ENCODE measurements around the gene CDH4. TPM values are rescaled to one million over a fixed set of nuclear protein-coding genes. Genes with fewer than 3 reads are reported as not detected.

The CDH4 gene
- total RNA-seq, 1 donor from 2014 or later: 0.23 TPM

DNA sequence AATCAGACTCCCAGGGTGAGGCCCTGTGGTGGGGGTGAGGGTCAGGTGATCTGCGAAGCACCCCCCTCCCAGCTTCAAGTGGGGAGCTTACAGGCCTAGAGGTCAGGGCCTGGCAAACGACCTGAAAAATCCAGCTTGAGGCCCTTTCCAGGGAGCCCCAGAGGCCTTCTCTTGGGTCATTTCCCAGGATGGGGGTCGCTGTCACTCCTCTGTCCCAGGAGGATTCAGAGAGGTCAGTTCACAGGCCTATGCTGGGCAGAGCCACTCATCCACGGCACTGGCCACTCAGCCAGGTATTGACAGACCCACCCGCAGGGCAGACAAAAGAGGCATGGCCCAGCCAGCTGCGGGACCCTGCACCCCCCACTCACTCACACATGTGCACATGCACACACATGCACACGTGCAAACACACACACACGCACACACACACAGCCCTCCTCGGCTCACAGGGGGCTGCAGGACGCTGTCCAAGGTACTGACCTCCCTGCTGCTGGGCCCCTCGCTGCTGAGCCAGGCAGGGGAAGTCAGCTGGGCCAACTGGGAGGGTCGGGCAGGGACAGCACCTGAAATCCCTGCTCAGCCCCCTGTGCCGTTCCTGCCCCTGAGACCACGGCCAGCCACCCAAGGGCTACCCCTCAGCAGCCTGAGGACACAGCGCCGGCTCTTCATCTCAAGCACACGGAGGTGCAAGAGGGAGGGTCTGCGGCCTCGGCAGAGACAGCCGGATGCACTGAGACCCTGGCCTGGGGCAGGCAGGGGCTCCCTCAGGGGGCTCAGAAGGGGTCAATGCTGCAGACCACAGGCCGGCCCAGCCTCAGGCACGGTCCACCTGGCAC is 699.9 kb downstream of the CDH4 start:
- H3K4me1 Mint-ChIP-seq (ENCODE audit: unreplicated experiment): no peaks in the 10 kb centered on the region
- H3K27me3 Mint-ChIP-seq (ENCODE audit: unreplicated experiment): no peaks in the 10 kb centered on the region
- peaks cover 9% of the 10 kb centered on the region for H3K36me3 Mint-ChIP-seq (ENCODE audit: low read depth, unreplicated experiment)
- TF ChIP-seq, protein P1, sequence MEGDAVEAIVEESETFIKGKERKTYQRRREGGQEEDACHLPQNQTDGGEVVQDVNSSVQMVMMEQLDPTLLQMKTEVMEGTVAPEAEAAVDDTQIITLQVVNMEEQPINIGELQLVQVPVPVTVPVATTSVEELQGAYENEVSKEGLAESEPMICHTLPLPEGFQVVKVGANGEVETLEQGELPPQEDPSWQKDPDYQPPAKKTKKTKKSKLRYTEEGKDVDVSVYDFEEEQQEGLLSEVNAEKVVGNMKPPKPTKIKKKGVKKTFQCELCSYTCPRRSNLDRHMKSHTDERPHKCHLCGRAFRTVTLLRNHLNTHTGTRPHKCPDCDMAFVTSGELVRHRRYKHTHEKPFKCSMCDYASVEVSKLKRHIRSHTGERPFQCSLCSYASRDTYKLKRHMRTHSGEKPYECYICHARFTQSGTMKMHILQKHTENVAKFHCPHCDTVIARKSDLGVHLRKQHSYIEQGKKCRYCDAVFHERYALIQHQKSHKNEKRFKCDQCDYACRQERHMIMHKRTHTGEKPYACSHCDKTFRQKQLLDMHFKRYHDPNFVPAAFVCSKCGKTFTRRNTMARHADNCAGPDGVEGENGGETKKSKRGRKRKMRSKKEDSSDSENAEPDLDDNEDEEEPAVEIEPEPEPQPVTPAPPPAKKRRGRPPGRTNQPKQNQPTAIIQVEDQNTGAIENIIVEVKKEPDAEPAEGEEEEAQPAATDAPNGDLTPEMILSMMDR (IDR thresholded peaks at IDR 0.05; ENCODE audit: unreplicated experiment): no peak
- H3K9me3 Mint-ChIP-seq (ENCODE audit: unreplicated experiment): no peaks in the 10 kb centered on the region
- H3K27ac Mint-ChIP-seq (ENCODE audit: unreplicated experiment): no peak overlapping the region
- peak; percentile 79 for DNase-seq (ENCODE audit: low spot score)
- no peak overlapping the region for H3K4me3 Mint-ChIP-seq (ENCODE audit: unreplicated experiment)

DNA sequence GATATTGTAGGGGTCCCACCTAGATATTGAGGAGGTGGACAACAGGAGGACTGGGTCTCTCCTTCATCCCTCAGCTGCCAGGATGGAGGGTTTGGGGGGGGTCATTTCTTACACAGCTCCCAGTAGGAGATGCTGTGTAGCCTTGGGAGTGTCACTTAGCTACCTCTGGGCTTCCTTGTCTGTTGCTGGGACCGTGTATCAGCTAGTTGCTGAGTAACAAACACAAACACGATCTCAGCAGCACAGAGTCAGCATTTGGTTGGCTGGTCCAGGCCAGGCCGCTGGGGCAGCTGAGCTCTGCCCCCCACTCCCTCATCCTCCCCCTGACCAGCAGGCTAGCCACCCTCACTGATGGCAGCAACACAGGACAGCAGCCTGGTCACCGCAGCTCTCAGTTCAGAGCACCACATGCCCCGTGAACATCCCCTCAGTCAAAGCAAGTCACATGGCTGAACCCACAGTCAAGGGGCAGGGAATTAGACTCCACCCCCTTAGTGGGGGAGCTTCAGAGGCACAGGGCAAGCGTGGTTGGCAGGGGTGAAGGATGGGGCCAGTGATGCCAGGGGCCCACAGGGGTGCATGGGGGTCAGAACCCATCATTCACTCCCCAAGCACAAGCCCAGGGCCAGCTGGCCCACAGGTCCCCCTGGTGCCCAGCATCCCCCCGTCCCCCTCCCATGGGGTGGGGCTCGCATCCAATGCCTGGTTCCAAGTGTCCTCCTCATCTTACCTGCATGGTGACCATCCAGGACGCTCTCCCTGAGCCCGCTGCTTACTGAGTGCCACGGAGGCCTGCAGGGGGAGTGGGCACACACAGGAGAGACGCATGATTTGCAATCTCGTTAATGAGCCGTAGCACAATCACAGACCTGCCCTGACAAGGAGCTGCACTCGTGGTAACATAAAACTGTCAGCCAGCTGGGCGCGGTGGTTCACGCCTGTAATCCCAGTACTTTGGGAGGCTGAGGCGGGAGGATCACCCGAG is 701.3 kb downstream of the CDH4 start:
- H3K27me3 Mint-ChIP-seq (ENCODE audit: unreplicated experiment): no peaks in the 10 kb centered on the region
- TF ChIP-seq, protein P1 (IDR thresholded peaks at IDR 0.05; ENCODE audit: unreplicated experiment): no peak
- no peaks in the 10 kb centered on the region for H3K9me3 Mint-ChIP-seq (ENCODE audit: unreplicated experiment)
- H3K36me3 Mint-ChIP-seq (ENCODE audit: low read depth, unreplicated experiment): peaks cover 9% of the 10 kb centered on the region
- no peak overlapping the region for H3K4me3 Mint-ChIP-seq (ENCODE audit: unreplicated experiment)
- H3K27ac Mint-ChIP-seq (ENCODE audit: unreplicated experiment): no peak overlapping the region
- no peaks in the 10 kb centered on the region for H3K4me1 Mint-ChIP-seq (ENCODE audit: unreplicated experiment)
- DNase-seq (ENCODE audit: low spot score): peak; percentile 1

DNA sequence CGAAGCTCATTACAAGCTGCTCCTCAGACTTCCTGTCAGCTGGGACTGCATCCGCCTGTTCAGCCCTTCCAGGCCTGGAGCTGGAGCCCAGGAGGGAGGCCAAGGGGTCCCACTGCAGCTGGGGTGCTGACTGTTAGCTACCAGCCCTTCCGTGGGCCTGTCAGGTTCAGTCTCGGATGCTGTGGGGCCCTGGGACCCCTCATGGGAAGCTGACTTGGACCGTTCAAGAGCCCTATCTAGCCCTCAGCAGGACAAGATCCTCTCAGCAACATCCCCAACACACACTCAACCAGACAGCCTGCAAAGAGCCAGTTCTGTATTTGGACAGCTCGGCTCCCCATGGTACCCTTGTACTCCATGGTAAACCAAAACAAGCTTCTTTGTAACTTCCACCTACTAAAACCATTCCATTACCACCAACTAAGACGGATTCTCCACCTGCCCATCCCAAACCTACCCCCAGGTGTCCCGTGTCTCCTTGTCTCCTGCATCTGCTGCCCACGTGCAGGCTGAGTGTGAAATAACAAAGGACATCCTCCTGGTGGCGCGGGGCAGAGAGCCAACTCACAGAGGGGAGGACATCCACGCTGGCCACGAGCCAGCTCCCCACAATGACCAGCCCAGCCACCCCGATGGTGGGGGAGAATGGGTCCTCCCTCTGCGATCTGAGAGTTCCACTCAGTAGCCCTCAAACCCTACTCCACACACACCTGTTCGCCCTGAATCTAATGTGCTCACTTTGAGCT is 702.4 kb downstream of the CDH4 start:
- H3K36me3 Mint-ChIP-seq (ENCODE audit: low read depth, unreplicated experiment): peaks cover 3% of the 10 kb centered on the region
- no peak overlapping the region for H3K27ac Mint-ChIP-seq (ENCODE audit: unreplicated experiment)
- H3K4me1 Mint-ChIP-seq (ENCODE audit: unreplicated experiment): no peaks in the 10 kb centered on the region
- DNase-seq (ENCODE audit: low spot score): peak; percentile 1
- H3K27me3 Mint-ChIP-seq (ENCODE audit: unreplicated experiment): no peaks in the 10 kb centered on the region
- H3K9me3 Mint-ChIP-seq (ENCODE audit: unreplicated experiment): no peaks in the 10 kb centered on the region
- TF ChIP-seq, protein P1 (IDR thresholded peaks at IDR 0.05; ENCODE audit: unreplicated experiment): no peak
- H3K4me3 Mint-ChIP-seq (ENCODE audit: unreplicated experiment): no peak overlapping the region

DNA sequence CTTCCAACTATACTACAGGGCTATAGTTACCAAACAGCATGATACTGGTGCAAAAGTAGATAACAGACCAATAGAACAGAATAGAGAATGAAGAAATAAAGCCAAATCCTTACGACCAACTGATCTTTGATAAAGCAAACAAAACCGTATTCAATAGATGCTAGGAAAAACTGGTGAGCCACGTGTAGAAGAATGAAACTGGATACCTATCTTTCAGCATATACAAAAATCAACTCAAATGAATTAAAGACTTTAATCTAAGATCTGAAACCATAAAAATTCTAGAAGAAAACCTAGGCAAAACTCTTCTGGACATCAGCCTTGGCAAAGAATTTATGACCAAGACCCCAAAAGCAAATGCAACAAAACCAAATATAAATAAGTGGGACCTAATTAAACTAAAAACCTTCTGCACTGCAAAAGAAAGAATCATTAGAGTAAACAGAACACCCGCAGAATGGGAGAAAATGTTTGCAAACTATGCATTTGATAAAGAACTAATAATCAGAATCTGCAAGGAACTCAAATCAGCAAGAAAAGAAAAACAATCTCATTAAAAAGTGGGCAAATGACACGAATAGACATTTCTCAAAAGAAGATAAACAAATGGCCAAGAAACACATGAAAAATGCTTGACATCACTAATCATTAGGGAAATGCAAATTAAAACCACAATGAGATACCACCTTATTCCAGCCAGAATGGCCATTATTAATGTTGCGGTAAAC is 703.8 kb downstream of the CDH4 start:
- Mint-ChIP-seq H3K27ac (ENCODE audit: unreplicated experiment) (no peak overlapping the region), H3K4me1 (ENCODE audit: unreplicated experiment) (no peaks in the 10 kb centered on the region), H3K4me3 (ENCODE audit: unreplicated experiment) (no peak overlapping the region), H3K36me3 (ENCODE audit: low read depth, unreplicated experiment) (peaks cover 3% of the 10 kb centered on the region), H3K27me3 (ENCODE audit: unreplicated experiment) (no peaks in the 10 kb centered on the region), H3K9me3 (ENCODE audit: unreplicated experiment) (no peaks in the 10 kb centered on the region)
- TF ChIP-seq, protein P1 (IDR thresholded peaks at IDR 0.05; ENCODE audit: unreplicated experiment): no peak
- DNase-seq (ENCODE audit: low spot score): no peak

All from endothelial cell (in vitro differentiated cells).